ENCODE data around the gene ROBO2.

ROBO2 gene

DNA sequence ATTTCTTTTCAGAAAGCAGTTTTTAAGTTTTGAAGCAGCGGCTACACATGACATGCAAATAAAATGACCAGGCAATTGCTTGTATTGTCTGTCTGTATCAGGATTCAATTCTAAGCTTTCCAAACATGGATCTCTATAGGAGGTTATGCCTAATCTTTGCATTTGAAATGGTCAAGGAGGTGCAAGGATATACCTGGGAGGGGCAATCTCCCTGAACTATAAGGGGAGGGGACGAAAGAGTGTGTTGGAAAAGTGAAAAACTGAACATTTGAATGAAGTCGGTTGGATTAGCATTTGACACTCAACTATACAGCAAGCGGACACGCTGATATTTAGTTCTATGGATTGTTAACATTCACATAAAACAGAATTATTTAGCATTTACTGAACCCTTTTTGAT is 11.7 kb downstream of the ROBO2 start:
- no peak for DNase-seq (ENCODE audit: low spot score)

- no peak for DNase-seq (ENCODE audit: low spot score)
Measured at GRCh38 chr3:77052051-77052501, 12.2 kb downstream of the ROBO2 start.

DNA sequence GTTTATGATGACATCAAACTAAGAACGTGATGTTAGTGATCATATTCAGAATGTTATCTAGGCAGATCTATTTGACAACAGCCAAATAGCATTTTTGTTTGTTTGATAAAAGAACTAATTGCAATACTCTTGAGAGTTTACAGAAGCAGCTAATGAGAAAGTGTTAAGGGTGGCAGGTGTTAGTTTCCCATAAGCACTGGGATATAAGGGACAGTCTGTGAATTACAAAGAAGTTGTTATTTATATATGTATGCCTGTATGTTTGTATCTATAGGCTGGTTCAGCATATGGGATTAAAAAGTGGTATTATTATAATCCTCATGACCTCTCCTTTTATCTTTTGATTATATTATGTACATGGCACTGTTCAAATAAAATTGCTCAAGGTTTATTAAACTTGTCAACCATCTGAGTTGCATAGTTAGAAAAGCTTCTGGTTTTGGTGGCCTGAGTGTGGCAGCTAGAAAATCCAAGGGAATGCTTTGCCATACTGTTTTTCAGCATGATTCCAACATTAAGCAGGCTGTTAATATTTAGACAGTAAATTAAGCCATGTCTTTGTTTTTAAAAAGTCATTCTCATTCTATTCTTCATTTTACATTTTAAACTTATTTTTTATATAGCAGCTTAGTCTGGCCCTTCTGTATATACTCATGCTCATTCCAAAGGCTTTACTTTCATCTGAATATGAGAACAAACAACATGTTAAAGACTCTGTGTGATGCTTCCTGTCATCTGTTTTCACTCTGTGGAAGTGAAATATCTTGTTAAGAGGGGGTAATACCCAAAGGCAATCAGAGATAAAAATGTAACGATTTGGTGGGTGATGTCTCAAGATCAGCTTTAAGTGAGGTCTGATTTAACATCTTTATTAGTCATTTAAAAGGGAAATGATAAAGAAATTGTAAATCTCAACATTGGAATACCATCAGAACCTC is 13.1 kb downstream of the ROBO2 start:
- DNase-seq (ENCODE audit: low spot score): no peak

- no peak for DNase-seq (ENCODE audit: low spot score)
Measured at GRCh38 chr3:77053795-77054194, 13.9 kb downstream of the ROBO2 start.

DNA sequence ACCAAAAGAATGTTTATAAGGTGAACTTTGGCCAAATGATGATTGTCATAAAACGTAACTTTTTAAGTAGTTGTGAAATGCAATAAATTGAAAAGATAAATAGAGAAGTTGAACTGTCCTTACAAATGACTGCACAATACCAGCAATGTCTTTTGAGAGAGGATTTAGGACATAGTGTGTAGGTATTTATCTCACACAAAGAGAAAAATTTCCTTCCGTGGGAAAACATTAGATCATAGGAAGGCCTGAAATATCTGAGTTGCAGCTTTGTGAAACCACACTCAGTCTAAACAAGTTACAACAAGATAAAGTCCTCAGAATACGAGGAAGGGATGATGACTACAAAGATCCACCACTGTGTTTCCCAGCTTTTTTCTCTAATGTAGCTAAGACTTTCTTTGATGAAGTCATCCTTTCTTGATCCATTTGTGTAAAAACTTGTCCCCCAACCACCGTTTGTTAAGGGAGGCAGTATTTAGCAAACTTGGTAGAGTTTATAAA is 16.0 kb downstream of the ROBO2 start:
- no peak for DNase-seq (ENCODE audit: low spot score)

- DNase-seq (ENCODE audit: low spot score): no peak
Measured at GRCh38 chr3:77059354-77059753, 19.5 kb downstream of the ROBO2 start.

GRCh38 chr3:77063423-77063822 is 23.5 kb downstream of the ROBO2 start:
- no peak for DNase-seq (ENCODE audit: low spot score)

DNA sequence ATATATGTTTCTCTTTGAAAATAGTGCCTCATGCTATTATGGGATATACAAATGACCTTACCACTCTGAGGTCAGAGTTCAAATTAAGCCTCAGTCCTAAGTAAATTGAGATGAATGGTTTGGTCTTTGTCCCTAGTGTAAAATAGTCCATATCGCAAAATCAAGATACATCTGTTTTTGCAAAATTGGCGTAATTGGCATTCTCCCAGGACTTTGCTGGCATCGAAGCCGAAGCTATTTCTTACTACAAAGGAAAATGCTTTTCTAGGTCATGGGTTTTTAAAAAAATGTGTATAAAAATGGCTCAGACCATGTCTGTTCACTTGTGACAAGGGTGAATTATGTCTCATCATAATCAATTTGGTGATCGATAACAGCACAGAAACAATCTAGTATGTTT is 25.9 kb downstream of the ROBO2 start:
- DNase-seq (ENCODE audit: low spot score): peak; percentile 52

- no peak for DNase-seq (ENCODE audit: low spot score)
Measured at GRCh38 chr3:77066829-77067228, 26.9 kb downstream of the ROBO2 start.

DNA sequence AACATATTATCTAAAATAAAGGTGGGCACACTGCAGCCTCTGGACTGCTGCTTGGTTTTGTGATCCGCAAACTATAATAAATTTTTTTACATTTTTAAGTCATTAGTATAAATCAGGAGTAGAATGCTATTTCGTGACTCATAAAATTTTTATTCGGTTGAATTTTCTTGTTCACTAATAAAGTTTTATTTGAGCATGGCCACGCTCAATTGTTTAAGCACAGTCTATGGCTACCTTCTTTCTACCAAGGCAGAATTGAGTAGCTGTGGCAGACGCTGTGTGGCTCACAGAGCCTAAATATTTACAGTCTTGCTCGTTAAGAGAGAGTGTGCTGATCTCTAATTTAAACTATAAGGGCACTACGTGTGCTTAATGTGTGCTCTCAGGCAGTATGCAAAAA is 28.9 kb downstream of the ROBO2 start:
- no peak for DNase-seq (ENCODE audit: low spot score)

DNA sequence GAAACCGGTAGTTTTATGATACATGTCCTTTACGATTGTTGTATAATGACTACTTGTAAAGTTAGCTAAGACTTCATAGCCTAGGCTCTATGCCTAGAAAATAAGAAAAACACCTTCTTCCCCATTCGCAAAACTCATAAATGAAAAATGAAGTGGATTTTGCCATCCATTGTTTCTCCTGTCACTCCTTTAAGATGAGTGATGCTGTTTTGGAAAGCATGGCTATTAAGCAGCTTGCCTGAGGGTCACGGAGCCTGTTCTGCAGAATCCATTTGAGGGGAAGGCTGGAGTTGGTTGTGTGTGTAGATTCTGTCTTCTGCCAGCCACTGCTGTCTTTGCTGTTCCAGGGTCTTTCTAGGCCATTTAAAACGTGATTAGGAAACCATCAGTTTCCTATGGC is 31.5 kb downstream of the ROBO2 start:
- DNase-seq (ENCODE audit: low spot score): no peak

- no peak for DNase-seq (ENCODE audit: low spot score)
Measured at GRCh38 chr3:77071809-77072208, 31.9 kb downstream of the ROBO2 start.

DNA sequence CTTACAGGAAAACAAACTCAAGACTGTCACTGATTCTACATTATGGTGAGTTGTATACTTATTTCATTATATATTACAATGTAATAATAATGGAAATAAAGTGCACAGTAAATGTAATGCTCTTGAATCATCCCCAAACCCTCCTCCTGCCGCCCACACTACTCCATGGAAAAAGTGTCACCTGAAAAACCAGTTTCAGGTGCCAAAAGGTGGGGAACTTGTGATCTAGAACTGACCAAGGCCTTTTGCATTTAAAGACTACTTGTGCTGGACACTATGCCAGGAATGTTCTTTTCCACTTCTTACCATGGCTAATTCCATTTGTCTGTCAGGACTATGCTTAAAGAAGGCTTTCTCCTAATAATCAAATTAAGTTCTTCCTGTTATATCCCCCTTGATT is 32.3 kb downstream of the ROBO2 start:
- no peak for DNase-seq (ENCODE audit: low spot score)

DNA sequence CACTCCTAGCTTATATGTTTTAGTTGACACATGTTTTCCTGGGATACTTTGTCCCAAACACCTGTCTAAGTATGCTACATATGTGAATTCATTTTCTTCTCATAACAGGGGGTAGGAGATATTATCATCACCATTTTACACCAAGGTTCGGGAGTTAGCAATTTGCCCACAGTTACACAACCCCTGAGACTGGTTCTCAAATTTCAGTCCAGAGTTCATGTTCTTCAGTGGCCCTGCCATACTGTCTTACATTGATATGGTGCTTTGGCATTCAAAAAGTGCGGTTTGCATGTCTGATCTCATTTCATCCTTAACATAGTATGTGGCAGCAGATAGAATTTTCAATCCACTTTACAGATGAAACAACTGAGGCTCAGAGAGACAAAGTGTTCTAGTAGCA is 38.4 kb downstream of the ROBO2 start:
- no peak for DNase-seq (ENCODE audit: low spot score)

DNA sequence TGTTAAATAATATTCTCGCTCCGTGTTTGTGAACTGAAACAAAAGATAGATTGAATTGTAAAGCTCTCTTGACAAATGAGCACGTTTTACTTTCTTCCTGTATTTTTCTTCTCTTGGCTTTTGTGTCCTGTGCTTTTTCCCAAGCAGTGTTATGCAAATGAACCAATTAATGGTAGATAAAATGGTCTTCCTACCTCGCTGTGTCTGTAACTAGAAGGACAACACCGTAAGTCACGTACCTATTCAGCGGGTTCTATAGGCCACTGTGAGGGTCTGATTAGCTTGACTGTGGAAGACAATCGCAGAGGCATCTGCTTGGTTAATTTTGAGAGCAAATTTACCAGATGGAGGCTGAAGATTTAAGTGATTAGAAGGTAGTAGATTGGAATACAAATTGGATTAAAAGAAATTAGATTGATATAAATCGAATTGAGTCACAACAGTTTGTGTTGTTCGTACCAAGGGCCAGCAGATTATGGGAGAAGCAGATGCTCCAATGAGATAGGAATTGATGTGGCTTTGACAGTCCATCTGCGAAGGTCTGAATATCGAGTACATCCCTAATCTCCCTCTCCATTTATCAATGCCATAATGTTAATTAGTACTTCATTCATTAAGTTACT is 40.2 kb downstream of the ROBO2 start:
- DNase-seq (ENCODE audit: low spot score): peak; percentile 47

DNA sequence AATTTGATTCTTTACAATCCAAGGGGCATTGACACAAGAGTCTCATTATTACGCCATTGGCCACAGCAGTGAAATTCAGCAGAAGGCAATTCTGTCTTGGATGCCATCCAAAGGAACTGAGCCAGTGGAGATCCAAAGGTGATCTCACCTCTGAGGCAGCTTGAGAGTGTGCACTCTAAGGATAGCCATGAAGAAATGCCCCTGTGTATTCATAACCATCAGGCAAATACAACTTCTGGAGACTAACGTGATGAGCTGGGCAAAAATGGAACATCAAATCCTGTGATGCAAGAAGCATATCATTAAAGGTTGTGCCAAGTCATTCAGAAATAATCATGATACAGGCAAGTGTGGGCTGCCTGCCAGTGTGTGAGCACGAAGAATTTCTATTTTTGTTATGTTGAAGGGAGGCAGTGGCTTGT is 41.4 kb downstream of the ROBO2 start:
- DNase-seq (ENCODE audit: low spot score): no peak

GRCh38 chr3:77084511-77084910 is 44.6 kb downstream of the ROBO2 start:
- DNase-seq (ENCODE audit: low spot score): peak; percentile 63

DNA sequence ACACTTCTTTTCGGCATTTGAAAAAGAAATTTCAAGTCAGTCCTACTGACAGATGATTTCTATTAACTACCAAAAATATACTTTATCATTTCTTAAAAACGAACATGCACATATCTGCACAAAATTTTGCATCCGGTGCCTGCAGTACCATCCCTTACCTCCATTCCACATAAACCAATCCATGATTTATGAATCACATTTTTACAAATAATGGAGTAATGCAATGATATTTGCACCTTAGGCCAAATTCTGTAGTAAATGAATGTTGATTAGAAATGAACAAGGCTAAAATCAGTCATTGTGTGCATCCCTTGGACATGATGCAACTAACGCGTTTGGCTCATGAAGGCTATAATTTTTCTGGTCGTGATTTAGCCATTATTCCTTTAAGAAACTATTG is 46.5 kb downstream of the ROBO2 start:
- DNase-seq (ENCODE audit: low spot score): no peak

- no peak for DNase-seq (ENCODE audit: low spot score)
Measured at GRCh38 chr3:77091809-77092208, 51.9 kb downstream of the ROBO2 start.

DNA sequence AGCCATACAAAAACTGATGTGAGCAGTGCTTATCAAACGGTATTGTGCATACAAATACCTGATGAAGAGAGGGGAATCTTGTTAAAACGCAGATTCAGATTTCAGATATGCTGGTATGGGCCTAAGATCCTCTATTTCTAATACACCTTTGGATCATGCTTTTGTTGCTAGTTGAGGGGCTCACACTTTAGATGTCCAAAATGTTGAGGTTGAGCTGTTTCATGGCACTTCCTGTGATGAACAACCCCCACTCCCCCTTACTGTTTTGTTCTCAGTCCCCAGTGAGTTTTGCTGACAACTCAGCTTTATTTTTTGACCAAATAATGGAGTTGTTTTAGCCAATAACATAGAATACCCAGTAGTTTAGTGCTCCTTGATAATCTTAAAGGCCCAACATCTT is 53.2 kb downstream of the ROBO2 start:
- no peak for DNase-seq (ENCODE audit: low spot score)

GRCh38 chr3:77096145-77096544 is 56.2 kb downstream of the ROBO2 start:
- no peak for DNase-seq (ENCODE audit: low spot score)

GRCh38 chr3:77096966-77097890 is 57.3 kb downstream of the ROBO2 start:
- DNase-seq (ENCODE audit: low spot score): no peak
